ENCODE data around the gene SNTG2.
"Not testable (repeated sequence)": the region's sequence is repeated elsewhere in the genome, so short reads cannot be mapped to it uniquely, and the experiment has no call there.

The SNTG2 gene

GRCh38 chr2:1407950-1408675 is 457.5 kb downstream of the SNTG2 start:
- no peak for DNase-seq (ENCODE audit: extremely low read depth, low read depth)

GRCh38 chr2:1413156-1413710 is 462.6 kb downstream of the SNTG2 start, which contains the start of gene TPO:
Gene TPO (plus strand): TSS chr2:1413463. CDS start chr2:1414409, 946 bp downstream.
- DNase-seq (ENCODE audit: extremely low read depth, low read depth), result no peak
- TF ChIP-seq CTCF (IDR thresholded peaks at IDR 0.05; ENCODE audit: low read depth, low read length), result no peak

More at GRCh38 chr2:1407950-1408675, 457.5 kb downstream of the SNTG2 start:
- TF ChIP-seq CTCF (IDR thresholded peaks at IDR 0.05; ENCODE audit: low read depth, low read length), result no peak

- TF ChIP-seq CTCF (IDR thresholded peaks at IDR 0.05; ENCODE audit: low read depth, low read length), result no peak
- no peak for DNase-seq (ENCODE audit: extremely low read depth, low read depth)
Measured at GRCh38 chr2:1414121-1414520, 463.5 kb downstream of the SNTG2 start.

GRCh38 chr2:1414901-1415300 is 464.3 kb downstream of the SNTG2 start:
- not testable (repeated sequence) for DNase-seq (ENCODE audit: extremely low read depth, low read depth)

GRCh38 chr2:1415501-1415900 is 464.9 kb downstream of the SNTG2 start:
- DNase-seq (ENCODE audit: extremely low read depth, low read depth), result no peak
- no peak for TF ChIP-seq CTCF (IDR thresholded peaks at IDR 0.05; ENCODE audit: low read depth, low read length)
